Fibroblast of pulmonary artery (primary cell): Measurements from ENCODE around the gene EPHA4.

ENCODE experiments used
- DNase-seq: peaks from one replicate; pipeline ENCODE4 v3.0.0-alpha.2; 2010; ENCODE audit warnings: low read depth
- H3K4me3 ChIP-seq: replicated peaks from 2 replicates; pipeline ENCODE4 v1.5.1; 2011; ENCODE audit warnings: low read depth, mild to moderate bottlenecking, control low read depth, low read length, moderate library complexity
- TF ChIP-seq, protein P1 (sequence below): IDR thresholded peaks from 2 replicates; pipeline ENCODE4 v1.5.1; 2011; ENCODE audit warnings: mild to moderate bottlenecking, control low read depth, low read length, inconsistent platforms; ENCODE audit errors: missing control alignments

Gene EPHA4

DNA sequence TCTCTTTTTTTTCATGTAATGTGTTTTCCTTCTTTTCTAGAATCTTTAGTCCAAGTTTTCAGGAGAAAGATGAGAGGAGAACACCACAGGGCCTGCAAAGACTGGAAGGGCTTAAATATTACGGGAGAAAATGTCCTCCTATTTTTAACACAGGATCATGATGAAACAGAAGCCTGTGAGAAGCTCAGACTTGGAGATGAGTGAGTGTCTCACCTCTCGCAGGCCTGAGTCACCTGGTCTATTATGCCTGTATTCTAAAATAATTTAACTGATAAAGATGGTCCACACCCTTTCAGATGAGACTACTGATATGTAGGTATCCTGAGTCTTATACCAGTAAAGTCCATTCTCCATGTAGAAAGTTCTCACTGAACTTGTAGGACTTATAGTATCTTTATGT lies 143.2 kb downstream of the EPHA4 start:
- no peak overlapping the region for H3K4me3 ChIP-seq
- TF ChIP-seq, protein P1, sequence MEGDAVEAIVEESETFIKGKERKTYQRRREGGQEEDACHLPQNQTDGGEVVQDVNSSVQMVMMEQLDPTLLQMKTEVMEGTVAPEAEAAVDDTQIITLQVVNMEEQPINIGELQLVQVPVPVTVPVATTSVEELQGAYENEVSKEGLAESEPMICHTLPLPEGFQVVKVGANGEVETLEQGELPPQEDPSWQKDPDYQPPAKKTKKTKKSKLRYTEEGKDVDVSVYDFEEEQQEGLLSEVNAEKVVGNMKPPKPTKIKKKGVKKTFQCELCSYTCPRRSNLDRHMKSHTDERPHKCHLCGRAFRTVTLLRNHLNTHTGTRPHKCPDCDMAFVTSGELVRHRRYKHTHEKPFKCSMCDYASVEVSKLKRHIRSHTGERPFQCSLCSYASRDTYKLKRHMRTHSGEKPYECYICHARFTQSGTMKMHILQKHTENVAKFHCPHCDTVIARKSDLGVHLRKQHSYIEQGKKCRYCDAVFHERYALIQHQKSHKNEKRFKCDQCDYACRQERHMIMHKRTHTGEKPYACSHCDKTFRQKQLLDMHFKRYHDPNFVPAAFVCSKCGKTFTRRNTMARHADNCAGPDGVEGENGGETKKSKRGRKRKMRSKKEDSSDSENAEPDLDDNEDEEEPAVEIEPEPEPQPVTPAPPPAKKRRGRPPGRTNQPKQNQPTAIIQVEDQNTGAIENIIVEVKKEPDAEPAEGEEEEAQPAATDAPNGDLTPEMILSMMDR, result no peak

DNA sequence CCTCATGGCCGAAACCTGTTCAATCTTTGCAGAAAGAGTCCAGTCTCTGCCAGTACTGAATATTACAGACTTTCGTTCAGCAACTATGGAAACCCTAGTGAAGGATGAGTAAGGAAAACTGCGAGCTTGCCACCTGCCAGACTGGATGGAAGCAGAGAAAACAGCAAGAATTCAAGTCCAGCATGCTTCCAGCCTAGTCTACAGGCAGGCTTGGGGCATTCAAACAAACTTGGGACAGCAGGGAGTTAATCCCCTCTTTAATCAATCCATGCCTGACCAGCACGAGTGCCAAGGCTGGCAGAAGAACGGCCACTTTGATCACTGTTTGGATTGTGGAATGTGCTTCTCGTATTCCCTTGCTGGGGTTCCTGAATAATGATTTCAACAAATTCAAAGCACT lies 145.2 kb downstream of the EPHA4 start:
- DNase-seq, result no peak
- no peak overlapping the region for H3K4me3 ChIP-seq
- TF ChIP-seq, protein P1, result no peak

More for the DNA sequence above, 143.2 kb downstream of the EPHA4 start:
- DNase-seq, result no peak

DNA sequence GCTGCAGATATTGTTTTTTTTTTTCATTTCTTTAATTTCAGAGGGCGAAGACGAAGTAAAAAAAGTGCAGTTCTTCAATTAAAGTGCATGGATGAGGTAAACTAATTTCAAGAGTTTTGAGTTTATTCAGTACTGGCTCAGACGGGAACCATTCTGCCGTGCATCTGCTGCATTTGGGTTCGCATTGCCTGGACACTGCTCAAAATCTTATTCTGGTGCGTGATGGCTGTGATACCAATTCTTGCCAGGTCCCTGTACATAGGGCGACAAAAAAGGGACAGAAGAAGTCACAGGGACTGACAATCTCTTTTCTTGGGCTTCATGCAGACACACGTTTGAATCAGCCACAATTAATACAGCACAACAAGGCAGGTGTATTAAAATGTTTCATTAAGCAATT lies 146.2 kb downstream of the EPHA4 start:
- TF ChIP-seq, protein P1, result no peak
- DNase-seq, result no peak
- no peak overlapping the region for H3K4me3 ChIP-seq

DNA sequence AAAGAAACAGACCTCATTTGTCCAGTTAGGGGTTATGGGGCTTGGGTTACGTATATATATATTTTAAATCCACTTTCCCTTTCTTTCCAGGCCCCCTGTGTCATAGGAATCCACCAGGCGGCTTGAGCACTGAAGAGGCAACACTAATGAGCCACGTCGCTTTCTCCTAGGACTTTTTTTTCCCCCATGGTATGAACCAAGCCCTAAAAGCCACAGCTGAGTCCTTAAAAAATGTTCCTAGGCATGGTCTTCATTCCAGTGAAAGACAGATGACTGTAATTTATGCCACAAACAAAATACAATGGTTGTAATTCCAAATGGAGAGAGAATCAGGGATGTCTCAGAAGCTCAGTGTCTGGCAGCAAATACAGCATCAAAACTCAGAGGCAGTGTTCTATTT lies 146.8 kb downstream of the EPHA4 start:
- no peak for DNase-seq
- TF ChIP-seq, protein P1, result no peak
- H3K4me3 ChIP-seq, result no peak overlapping the region

DNA sequence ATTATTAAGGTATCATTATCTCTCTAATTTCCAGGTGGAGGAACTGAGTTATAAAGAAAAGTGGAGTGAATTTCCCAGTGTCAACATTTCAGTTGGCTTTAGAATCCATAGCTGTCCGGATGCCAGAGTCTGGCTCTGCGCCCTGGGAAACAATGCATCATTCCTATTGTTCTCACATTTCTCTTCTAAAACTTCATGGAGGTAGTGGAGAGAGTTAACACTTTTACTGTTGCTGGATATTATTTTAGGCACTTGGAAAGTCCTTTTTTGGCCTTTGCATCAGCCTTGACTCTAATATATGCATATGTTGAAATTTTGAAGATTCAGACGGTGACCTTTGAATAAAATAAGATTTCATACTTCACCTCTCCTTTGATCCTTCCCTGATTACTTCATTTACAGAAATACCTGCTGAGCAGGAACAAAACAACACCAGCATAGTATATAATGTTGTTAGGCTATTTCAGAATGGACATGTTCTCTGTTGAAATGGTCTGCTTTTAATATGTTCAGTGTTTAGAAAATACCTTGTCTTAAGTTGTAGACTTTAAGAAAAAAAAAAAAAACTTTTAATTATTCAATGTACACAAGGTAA lies 148.8 kb downstream of the EPHA4 start:
- DNase-seq, result peak; percentile 59
- TF ChIP-seq, protein P1, result no peak
- no peak overlapping the region for H3K4me3 ChIP-seq

DNA sequence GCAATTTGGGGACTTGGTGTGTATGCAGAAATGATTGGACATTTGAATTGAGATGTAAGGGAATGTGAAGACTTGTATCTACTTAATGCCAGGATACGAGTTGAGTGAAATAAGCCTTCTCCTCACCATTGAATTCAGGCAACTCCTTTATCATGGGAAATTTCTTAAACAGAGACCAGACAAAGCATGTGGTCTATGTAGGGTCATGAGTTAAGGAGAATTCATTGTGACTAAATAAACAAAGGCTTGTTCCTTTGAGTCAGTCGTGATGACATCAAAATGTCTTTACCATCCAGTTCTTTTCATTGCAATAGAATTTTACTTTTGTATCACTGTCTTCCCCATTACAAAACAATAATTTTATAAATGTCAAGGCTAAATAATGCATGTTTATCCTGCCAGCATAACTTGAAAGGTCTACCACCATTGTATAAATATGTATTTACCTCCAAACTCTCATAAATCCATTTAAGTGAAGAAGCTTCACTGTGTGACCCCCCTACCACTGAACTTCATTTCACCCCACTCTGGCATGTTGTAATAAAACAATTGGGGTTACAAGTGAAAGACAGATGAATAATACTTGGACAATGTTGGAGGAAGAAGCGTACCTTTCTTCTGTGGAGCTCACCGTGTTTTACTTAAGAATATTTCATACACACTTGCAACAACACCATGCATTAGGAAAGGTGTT lies 149.4 kb downstream of the EPHA4 start:
- peak; percentile 40 for DNase-seq
- TF ChIP-seq, protein P1, result no peak
- H3K4me3 ChIP-seq, result no peak overlapping the region

DNA sequence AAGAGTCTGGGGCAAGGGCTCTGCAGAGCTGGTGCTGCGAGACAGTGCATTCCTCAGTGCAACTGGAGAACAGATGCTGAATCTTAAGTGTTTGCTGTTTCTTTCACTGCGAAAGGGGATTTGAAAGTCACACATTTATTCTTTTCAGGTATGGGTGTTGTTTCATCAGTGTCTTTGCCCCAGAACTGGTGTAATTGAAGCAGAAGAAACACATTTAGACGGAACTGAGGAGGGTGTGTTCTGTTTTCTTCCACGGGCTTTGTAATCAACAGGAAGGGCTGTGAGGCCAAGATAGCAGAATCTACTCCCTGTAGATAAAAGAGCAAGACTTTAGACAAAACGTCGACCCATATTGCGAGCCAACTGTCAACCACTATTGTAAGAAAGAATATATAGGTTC lies 151.9 kb downstream of the EPHA4 start:
- TF ChIP-seq, protein P1, result no peak
- H3K4me3 ChIP-seq, result no peak overlapping the region
- DNase-seq, result no peak
